HG03457 (cell line): Measurements from ENCODE around the gene KIAA1586.
A peak's percentile ranks its signal among the peaks of the same experiment; 100 is the strongest.
"Not testable (repeated sequence)": the region's sequence is repeated elsewhere in the genome, so short reads cannot be mapped to it uniquely, and the experiment has no call there.

Experiments used
- ATAC-seq: cut with Tn5 transposase; IDR thresholded peaks from one replicate; pipeline ENCODE4 v1.9.1; 2021; ENCODE audit warnings: moderate number of reproducible peaks; ENCODE audit not compliant: unreplicated experiment

Gene KIAA1586

GRCh38 chr6:57046332-57047256, at the start of gene KIAA1586:
KIAA1586 (plus strand) TSS chr6:57046693; CDS start chr6:57046756, 63 bp downstream.
- peak; percentile 93 for ATAC-seq

DNA sequence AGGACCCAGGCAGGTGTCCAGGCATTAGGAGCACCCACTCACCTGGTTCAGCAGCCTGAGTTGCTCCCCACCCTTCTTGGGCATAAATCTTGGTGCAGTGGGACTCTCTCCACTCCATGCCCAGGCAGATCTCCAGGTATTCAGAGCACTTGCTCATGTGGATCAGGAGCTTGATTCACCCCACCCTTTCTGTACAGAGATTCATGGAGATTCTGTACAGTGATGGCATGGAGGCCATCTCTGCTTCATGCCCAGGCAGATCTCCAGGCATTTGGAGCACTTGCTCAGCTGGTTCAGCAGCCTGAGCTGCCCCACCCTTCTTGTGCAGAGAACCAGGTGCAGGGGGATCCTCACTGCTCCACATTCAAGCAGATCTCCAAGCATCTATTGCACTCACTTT, 47.4 kb upstream of the KIAA1586 start:
- no peak for ATAC-seq

DNA sequence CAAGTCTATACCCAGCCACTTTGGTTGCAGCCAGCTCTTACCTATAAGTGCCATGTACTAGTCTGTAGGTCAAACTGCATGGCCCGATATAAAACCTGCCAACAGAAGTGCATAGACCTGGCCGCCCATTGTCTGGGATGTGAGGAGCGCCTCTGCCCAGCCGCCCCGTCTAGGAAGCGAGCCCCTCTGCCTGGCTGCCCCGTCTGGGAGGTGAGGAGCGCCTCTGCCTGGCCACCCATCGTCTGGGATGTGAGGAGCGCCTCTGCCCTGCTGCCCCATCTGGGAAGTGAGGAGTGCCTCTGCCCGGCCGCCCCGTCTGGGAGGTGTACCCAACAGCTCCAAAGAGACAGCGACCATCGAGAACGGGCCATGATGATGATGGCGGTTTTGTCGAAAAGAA, 46.7 kb upstream of the KIAA1586 start:
- not testable (repeated sequence) for ATAC-seq

DNA sequence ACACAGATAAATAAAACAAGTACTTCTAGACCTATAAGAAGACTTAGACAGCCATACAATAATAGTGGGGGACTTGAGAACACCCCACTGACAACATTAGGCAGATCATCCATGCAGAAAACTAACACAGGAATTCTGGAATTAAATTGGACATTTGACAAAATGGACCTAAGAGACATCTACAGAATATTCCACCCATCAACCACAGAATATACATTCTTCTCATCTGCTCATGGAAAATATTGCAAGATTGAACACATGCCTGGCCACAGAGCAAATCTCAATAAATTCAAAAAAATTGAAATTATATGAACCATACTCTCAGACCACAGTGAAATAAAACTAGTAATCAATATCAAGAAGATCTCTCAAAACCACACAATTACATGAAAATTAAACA, 44.3 kb upstream of the KIAA1586 start:
- ATAC-seq = no peak

GRCh38 chr6:57004292-57004691, 42.2 kb upstream of the KIAA1586 start:
- no peak for ATAC-seq

- ATAC-seq = no peak
Measured at GRCh38 chr6:57006101-57006500, 40.4 kb upstream of the KIAA1586 start.

DNA sequence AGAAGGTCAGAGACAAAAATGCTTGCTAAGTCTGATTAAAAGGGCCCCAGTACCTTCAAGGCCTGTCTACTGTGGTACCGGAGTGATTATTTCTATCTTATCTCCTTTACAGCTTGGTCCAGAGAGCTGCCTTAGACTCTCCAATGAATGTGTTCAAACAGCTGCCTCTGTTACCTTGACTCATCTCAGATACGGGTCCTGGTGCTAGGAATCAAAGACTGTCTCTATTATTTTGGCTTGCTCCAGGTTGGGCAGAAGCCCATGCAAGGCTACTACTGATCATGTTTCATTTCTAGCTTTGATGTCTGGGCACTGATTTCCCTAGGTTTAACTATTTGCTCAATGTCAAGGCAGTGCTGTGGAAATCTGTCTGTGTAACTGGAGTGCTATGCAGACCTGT, 38.4 kb upstream of the KIAA1586 start:
- ATAC-seq = not testable (repeated sequence)

DNA sequence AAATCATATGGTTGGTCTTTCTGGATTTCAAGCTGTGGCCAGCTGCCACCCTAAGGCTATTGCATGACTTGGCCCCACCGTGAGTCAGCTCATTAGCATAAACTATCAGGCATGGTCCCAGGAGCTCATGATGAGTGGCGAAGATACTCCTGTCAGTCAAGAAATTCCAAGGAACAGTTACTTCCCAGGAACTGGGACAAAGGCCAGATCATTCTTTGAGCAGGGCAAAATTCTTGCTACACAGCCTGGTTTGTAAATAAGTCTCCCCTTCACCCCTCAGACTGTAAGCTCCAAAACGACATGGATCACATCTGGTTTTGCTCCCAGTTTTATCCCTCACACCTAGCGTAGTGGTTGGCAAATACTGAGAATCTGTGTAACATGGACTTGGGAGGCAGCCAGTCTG, 33.0 kb upstream of the KIAA1586 start:
- no peak for ATAC-seq

GRCh38 chr6:57017069-57017468, 29.4 kb upstream of the KIAA1586 start:
- ATAC-seq = no peak

DNA sequence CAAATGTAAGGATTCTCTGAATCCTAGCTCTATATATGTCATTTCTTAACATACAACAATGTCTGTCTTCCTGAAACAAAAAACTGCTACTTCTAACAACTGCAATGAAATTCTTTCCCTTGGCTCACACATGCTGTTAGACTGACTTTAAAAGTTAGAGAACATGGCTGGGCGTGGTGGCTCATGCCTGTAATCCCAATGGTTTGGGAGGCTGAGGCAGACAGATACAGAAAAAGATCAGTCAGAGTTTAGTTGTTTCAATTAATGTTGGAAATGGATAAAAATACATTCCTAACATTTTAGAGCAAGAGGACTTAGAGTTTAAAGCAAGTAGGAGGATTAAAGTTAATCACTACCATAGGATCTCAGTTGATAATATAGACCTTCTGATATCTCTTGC, 28.7 kb upstream of the KIAA1586 start:
- ATAC-seq = no peak

DNA sequence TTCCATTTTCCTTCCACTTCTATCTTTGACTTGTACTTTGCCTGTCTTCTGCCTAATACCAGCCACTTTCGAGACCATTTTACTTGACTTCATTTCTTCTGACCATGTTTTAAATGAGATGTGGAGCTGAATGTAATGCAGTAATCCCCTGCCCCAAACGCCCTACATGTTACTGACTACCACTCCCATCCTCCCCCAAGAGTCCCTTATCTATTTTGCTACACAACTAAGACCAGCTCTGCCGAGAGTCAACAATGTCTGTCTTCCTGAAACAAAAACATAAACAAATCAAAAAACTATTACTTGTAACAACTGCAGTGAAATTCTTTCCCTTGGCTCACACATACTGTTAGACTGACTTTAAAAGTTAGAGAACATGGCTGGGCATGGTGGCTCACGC, 27.1 kb upstream of the KIAA1586 start:
- ATAC-seq = no peak

- ATAC-seq = peak; percentile 67
Measured at GRCh38 chr6:57021086-57021720, 25.3 kb upstream of the KIAA1586 start.

DNA sequence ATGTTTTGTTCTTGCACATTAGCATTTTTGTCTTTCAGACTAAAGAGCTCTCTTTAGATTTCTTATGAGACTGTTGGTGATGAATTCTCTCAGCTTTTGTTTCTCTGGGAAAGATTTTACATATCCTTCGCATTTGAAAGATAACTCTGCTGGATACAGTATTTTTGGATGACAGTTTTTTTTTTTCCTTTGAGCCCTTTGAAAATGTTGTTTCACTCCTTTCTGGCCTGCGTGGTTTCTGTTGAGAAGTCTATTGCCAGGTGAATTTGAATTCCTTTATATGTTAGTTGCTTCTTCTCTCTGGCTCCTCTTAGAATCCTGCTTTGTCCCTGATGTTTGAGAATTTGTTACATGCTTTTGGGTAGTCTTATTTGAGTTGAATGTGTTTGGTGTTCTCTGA, 22.2 kb upstream of the KIAA1586 start:
- ATAC-seq = no peak

DNA sequence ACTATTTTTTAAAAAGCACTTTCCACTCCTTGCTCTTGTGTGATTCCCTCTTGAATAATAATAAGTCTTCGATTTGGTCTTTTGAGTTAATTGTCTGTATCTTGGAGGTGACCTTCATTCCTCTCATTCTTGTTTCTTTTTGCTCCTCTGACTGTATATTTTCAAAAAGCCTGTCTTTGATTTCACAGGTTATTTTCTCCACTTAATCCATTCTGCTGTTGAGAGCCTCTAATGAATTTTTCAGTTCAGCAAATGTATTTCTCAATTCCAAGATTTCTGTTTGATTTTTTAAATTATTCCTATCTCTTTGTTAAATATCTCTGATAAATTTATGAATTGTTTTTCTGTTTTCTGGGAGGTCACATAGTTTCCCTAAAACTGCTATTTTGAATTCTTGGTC, 21.7 kb upstream of the KIAA1586 start:
- ATAC-seq = no peak

GRCh38 chr6:57026001-57026400, 20.5 kb upstream of the KIAA1586 start:
- no peak for ATAC-seq

GRCh38 chr6:57027301-57027700, 19.2 kb upstream of the KIAA1586 start:
- no peak for ATAC-seq

GRCh38 chr6:57029213-57029612, 17.3 kb upstream of the KIAA1586 start:
- no peak for ATAC-seq

DNA sequence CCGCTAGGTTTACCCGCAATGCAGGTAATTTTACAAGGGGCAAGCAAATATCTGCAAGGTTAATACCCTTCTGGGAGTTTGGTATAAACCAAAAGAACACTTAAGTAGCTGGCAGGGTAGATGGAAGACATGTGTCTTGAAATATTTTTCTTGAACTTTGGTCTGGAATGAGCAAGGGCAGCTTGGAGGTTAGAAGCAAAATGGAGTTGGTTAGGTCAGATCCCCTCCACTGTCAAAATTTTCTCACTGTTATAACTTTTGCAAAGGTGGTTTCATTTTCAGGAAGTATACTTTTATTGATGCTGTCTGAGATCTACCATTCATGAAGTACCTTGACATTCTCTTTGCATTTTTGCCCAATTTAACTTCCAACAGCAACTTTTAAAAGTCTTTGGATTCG, 13.3 kb upstream of the KIAA1586 start:
- ATAC-seq = no peak

- ATAC-seq = no peak
Measured at GRCh38 chr6:57035549-57035948, 10.9 kb upstream of the KIAA1586 start.

DNA sequence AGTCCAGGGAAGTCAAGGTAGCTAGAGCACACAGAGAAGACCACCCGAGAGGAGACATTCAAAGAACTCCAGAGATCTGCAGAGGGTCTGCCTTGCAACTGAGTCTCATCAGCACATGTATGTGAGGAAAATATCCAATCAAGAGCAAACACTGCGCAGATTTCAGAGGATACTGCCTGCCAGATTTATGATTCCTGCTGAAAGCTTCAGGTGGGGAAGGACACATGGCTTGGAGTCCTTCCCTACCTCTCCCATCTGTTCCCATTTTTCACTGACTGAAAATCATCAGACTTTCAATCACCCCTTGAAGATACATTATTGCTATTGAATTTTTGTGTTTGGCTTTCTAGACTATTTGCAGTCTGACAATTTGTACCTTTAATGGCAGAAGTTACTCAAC, 7.6 kb upstream of the KIAA1586 start:
- no peak for ATAC-seq

GRCh38 chr6:57040011-57040410, 6.5 kb upstream of the KIAA1586 start:
- no peak for ATAC-seq

DNA sequence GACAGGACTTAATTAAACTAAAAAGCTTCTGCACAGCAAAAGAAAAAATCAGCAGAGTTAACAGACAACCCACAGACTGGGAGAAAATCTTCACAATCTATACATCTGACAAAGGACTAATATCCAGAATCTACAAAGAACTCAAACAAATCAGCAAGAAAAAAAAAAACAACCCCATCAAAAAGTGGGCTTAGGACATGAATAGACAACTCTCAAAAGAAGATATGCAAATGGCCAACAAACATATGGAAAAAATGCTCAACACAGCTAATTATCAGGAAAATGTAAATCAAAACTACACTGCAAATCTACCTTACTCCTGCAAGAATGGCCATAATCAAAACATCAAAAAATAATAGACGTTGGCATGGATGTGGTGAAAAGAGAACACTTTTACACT, 2.4 kb upstream of the KIAA1586 start:
- ATAC-seq = not testable (repeated sequence)
